Pancreas (tissue), 10 donors: ENCODE data around the gene KRTAP5-4. TPM values are rescaled to one million over a fixed set of nuclear protein-coding genes. Genes with fewer than 3 reads are reported as not detected.
A peak's percentile ranks its signal among the peaks of the same experiment; 100 is the strongest.
"Not testable (repeated sequence)": the region's sequence is repeated elsewhere in the genome, so short reads cannot be mapped to it uniquely, and the experiment has no call there.

ENCODE experiments used
- ATAC-seq, 4 donors: fragments of 200-7000 bp; cut with Tn5 transposase; one replicate each; pipeline versions ENCODE4 v1.8.0 to v1.9.1; 2020; ENCODE audit warnings: mild to moderate bottlenecking in 4 of 4, moderate library complexity in 4 of 4
- DNase-seq, 6 donors: peaks; one replicate each; pipeline ENCODE4 v3.0.0-alpha.2; 2020
- FAIRE-seq: peaks from 2 replicates; lab custom pipeline; 2012; peaks lifted over from hg19 to GRCh38; lab: Jason Lieb, UNC
- H3K27ac ChIP-seq, 4 donors: fragments of 200-600 bp; sonication (generic); 1 replicate in 3 of 4; 2 replicates in 1 of 4; pipeline versions ENCODE4 v1.5.0 to v1.8.0; 2020
- H3K27me3 ChIP-seq, 4 donors: fragments of 200-600 bp; one replicate each; pipeline ENCODE4 v1.8.0; 2021
- H3K36me3 ChIP-seq, 3 donors: fragments of 200-600 bp; sonication (generic) in 1 of 3; one replicate each; pipeline versions ENCODE4 v1.5.0 to v1.8.0; 2020 to 2021
- H3K4me1 ChIP-seq, 3 donors: fragments of 200-600 bp; one replicate each; pipeline ENCODE4 v1.8.0; 2021
- H3K4me3 ChIP-seq, 4 donors: fragments of 200-600 bp; sonication (generic) in 2 of 4; one replicate each; pipeline versions ENCODE4 v1.5.0 to v1.8.0; 2020 to 2021
- H3K9me3 ChIP-seq, 4 donors: fragments of 200-600 bp; one replicate each; pipeline ENCODE4 v1.8.0; 2021
- CTCF ChIP-seq, 4 donors: fragments of 200-600 bp; sonication (generic) in 3 of 4; IDR thresholded peaks; one replicate each; pipeline versions ENCODE4 v1.5.0 to v1.8.0; 2021; ENCODE audit warnings: antibody characterized with exemption in 4 of 4
- whole genome bisulfite sequencing, 2 donors: extraction: QIAGEN DNeasy Blood & Tissue Kit; methylation state at CpG; one replicate each; pipeline ENCODE4 v1.1.7; 2013; 5-methylcytosine and 5-hydroxymethylcytosine counted together
- intact Hi-C, 3 donors: fragments of 100-400 bp; cut with DNase I; formaldehyde crosslinking; loops; one replicate each; pipeline versions ENCODE4 v1.11.1 to v1.14.2; 2022
- polyA plus RNA-seq, 2 donors: library from polyadenylated mRNA; stranded (reverse); fragments of 200-250 nt; gene quantifications; one replicate each; pipeline ENCODE4 v1.2.3, GENCODE V29; 2013
- total RNA-seq, 6 donors: library from RNA; stranded (reverse); fragmentation: NEBNext Ultra II Directional in 4 of 6; extraction: Animal tissue kit (Norgen Biotek cat#: 25700) in 4 of 6; gene quantifications; one replicate each; pipeline versions ENCODE4 v1.2.1 to v1.2.4, GENCODE V29; 2021 to 2023
- donor health status: healthy with polysubstance abuse.
- donor health status: DM: no; HTN: no; CAD: no; lungs with moderate emphysema.
- donor health status: DM: no; HTN: no; CAD: no.
- donor health status: control.
- donor health status: control.
- donor health status: Bipolar disorder and iron deficiency.
- donor health status: DM: yes; HTN: yes; CAD: no.
- donor health status: DM: no; HTN: no; CAD: no.
- donor health status: DM: no; HTN: no; CAD: no.
- donor health status: DM: yes; HTN: yes; CAD: no.

KRTAP5-4 gene
- total and polyA plus RNA-seq, 8 donors = not detected

- Histone ChIP-seq H3K27me3 (no peaks in the 10 kb centered on the region), H3K4me1 (no peaks in the 10 kb centered on the region), H3K27ac (no peak overlapping the region), H3K4me3 (no peak overlapping the region), H3K36me3 (no peaks in the 10 kb centered on the region), H3K9me3 (no peaks in the 10 kb centered on the region)
- peak in 2 of 6 donors; percentile 30 to 50 for DNase-seq
- intact Hi-C loops = loop anchor here in 2 of 3 donors (5.0 to 10.0 kb wide), 3 partner anchors 42 to 507 kb away; no protein-coding TSS in a partner anchor
- no peak for FAIRE-seq
- no peak for TF ChIP-seq CTCF (IDR thresholded peaks at IDR 0.05)
- no peak for ATAC-seq
- 68 to 72% methylated on average over 15 of the region's 15 CpGs for WGBS, 2 donors
Observed at GRCh38 chr11:1650034-1650917, 28.3 kb upstream of the KRTAP5-4 start.

GRCh38 chr11:1648653-1649420 is 26.9 kb upstream of the KRTAP5-4 start:
- FAIRE-seq (no peak), DNase-seq (peak in 2 of 6 donors; percentile 21 to 42), ATAC-seq (no peak)
- no peaks in the 10 kb centered on the region for H3K9me3 ChIP-seq
- H3K36me3 ChIP-seq = no peaks in the 10 kb centered on the region
- no peak for TF ChIP-seq CTCF (IDR thresholded peaks at IDR 0.05)
- no peaks in the 10 kb centered on the region for H3K27me3 ChIP-seq
- intact Hi-C loops = no loop called here
- no peak overlapping the region for H3K4me3 ChIP-seq
- no peaks in the 10 kb centered on the region for H3K4me1 ChIP-seq
- H3K27ac ChIP-seq = no peak overlapping the region
- WGBS, 2 donors = 73 to 79% methylated on average over 28 of the region's 28 CpGs

GRCh38 chr11:1647901-1648652 is 26.1 kb upstream of the KRTAP5-4 start:
- ATAC-seq (no peak), FAIRE-seq (no peak), DNase-seq (peak in 1 of 6 donors; percentile 46)
- no peak for TF ChIP-seq CTCF (IDR thresholded peaks at IDR 0.05)
- WGBS, 2 donors = 80 to 87% methylated on average over 34 to 35 of the region's 35 CpGs
- Histone ChIP-seq H3K9me3 (no peaks in the 10 kb centered on the region), H3K4me3 (no peak overlapping the region), H3K36me3 (no peaks in the 10 kb centered on the region), H3K27me3 (no peaks in the 10 kb centered on the region), H3K4me1 (no peaks in the 10 kb centered on the region), H3K27ac (no peak overlapping the region)
- intact Hi-C loops = no loop called here

- ATAC-seq, DNase-seq, H3K4me3 ChIP-seq, H3K27ac ChIP-seq, intact Hi-C loops, H3K36me3 ChIP-seq, FAIRE-seq, H3K9me3 ChIP-seq, H3K27me3 ChIP-seq, H3K4me1 ChIP-seq: not testable (repeated sequence)
- WGBS, 2 donors = 84 to 85% methylated on average over 10 of the region's 10 CpGs
Observed at GRCh38 chr11:1646540-1646939, 24.6 kb upstream of the KRTAP5-4 start.

GRCh38 chr11:1645357-1645821 is 23.5 kb upstream of the KRTAP5-4 start:
- FAIRE-seq = no peak
- TF ChIP-seq CTCF (IDR thresholded peaks at IDR 0.05) = no peak
- intact Hi-C loops = no loop called here
- peak in 1 of 6 donors; percentile 40 for DNase-seq
- no peaks in the 10 kb centered on the region for H3K9me3 ChIP-seq
- no peak overlapping the region for H3K4me3 ChIP-seq
- H3K27me3 ChIP-seq = no peaks in the 10 kb centered on the region
- no peak overlapping the region for H3K27ac ChIP-seq
- H3K4me1 ChIP-seq = no peaks in the 10 kb centered on the region
- 67 to 77% methylated on average over 12 of the region's 12 CpGs for WGBS, 2 donors
- no peak for ATAC-seq
- no peaks in the 10 kb centered on the region for H3K36me3 ChIP-seq
